ENCODE data around the gene ZNF217.

GRCh38 chr20:53522696-53523095 lies 70.9 kb downstream of the ZNF217 start:
- TF ChIP-seq CTCF (IDR thresholded peaks at IDR 0.05; ENCODE audit: low read depth, low read length, poor library complexity, severe bottlenecking) = no peak
- no peak for TF ChIP-seq EZH2phosphoT487 (IDR thresholded peaks at IDR 0.05; ENCODE audit: borderline replicate concordance, low read length)
